ENCODE data around the gene SLC34A3. TPM values are rescaled to one million over a fixed set of nuclear protein-coding genes. Genes with fewer than 3 reads are reported as not detected.

The SLC34A3 gene
- total RNA-seq, 4 donors from 2014 or later, result not detected

- TF ChIP-seq, protein P1, sequence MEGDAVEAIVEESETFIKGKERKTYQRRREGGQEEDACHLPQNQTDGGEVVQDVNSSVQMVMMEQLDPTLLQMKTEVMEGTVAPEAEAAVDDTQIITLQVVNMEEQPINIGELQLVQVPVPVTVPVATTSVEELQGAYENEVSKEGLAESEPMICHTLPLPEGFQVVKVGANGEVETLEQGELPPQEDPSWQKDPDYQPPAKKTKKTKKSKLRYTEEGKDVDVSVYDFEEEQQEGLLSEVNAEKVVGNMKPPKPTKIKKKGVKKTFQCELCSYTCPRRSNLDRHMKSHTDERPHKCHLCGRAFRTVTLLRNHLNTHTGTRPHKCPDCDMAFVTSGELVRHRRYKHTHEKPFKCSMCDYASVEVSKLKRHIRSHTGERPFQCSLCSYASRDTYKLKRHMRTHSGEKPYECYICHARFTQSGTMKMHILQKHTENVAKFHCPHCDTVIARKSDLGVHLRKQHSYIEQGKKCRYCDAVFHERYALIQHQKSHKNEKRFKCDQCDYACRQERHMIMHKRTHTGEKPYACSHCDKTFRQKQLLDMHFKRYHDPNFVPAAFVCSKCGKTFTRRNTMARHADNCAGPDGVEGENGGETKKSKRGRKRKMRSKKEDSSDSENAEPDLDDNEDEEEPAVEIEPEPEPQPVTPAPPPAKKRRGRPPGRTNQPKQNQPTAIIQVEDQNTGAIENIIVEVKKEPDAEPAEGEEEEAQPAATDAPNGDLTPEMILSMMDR (IDR thresholded peaks at IDR 0.05; ENCODE audit: low read depth), result no peak
Observed at GRCh38 chr9:137252555-137253506, 22.1 kb downstream of the SLC34A3 start.

DNA sequence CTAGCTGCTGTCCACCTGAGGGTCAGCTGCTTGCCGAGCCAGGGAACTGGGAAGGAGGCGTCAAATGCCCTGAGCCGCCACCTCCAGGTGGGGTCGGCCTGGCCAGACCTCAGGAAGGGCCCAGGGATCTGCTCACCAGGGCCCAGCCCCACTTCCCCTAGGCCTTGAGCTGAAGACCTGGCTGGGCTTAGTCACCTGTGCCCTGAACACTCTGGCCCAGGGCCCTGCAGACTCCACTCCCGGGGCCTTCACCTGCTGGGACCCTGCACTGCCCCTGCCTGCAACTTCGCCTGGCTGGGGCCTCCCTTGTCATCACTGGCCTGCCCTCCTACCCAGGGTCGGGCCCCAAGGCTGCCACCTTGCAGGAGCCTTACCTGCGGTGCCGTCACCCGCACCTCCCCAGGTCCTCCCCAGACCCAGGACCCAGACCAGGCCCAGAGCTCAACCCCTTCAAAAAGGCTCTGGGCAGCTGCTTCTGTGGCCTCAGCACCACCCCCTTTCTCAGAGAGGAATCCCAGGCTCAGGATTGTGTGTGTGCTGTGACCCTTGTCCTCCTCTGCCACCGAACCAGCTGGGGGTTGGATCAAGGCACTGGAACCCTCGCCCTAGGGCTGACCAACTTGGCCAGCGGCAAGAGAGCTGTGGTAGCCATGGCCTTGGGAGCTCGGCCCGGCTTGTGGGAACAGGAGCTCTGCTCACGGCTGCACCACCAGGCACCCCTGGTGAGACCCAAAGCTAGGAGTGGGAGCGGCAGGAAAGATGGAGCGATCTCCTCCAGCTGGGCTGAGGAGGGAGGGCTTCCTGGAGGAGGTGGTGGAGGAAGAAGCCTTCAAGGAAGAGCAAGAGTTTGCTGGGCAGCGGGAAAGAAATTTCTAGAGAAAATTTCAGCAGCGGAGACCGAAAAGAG lies 23.3 kb downstream of the SLC34A3 start:
- TF ChIP-seq, protein P1 (IDR thresholded peaks at IDR 0.05; ENCODE audit: low read depth), result no peak

DNA sequence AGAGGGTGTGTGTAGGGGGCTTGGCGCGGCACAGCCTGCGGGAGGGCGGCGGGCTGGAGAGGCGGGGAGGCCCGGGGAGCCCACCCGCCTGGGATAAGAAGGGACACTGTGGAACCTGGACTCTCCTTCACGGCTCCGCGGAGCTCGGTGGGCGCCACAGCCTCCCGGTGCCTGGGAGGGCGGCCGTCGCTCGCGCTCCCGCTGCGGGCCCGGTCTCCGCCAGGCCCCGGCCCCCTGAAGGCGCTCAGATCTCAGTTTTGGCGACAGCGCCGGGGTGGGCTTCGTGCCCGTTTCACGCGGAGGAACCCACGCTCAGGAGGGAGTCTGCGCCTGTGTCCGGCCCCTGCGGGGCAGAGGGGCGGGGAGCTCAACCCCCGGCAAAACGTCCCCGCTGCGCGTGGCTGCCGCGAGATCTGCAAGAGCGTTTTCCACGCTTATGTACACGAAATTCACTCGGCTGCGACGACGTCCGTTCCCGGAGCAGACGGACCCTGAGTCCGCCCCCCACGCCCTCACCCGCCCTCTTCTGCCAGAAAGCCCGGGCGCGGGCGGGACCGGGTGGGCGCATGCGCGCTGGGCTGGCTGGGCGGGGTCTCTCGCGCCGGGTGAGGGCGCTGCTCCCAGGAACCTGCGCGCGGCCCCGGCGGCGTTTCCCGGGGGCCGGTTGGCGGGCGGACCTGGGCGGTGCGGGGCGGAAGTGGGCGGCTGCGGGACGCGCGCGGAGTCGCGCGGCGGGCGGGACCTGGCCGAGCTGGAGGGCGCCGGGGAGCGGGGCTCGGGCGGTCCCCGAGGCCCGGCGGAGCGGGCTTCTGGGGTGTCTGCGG lies 24.1 kb downstream of the SLC34A3 start, which contains the start of gene NELFB:
Gene NELFB (plus strand): TSS at position 704 of the 824 bp plus-strand sequence.
- TF ChIP-seq, protein P1 (IDR thresholded peaks at IDR 0.05; ENCODE audit: low read depth), result no peak

DNA sequence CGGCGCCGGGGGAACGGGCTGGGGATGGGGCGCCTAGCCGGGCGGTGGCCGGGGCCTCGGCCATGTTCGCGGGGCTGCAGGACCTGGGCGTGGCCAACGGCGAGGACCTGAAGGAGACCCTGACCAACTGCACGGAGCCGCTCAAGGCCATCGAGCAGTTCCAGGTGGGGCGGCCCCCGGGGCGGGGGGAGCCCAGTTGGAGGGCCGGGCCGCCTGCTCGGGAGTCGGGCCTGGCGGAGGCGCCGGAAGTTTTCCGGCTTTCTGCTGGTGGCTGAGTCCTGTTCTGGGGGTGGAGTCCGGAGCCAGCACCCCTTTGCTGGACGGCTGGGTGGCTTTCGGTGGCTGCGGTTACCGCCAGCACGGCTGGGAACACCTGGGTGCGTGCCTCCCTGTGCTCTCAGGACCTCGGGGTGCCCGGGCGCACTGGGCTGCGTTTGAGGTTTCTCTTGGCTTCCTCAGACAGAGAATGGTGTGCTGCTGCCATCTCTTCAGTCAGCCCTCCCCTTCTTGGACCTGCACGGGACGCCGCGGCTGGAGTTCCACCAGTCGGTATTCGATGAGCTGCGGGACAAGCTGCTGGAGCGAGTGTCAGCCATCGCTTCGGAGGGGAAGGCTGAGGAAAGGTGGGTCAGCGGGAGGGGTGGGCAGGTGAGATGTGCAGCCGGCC lies 24.9 kb downstream of the SLC34A3 start:
- TF ChIP-seq, protein P1 (IDR thresholded peaks at IDR 0.05; ENCODE audit: low read depth), result no peak

GRCh38 chr9:137256362-137256761 lies 25.7 kb downstream of the SLC34A3 start:
- TF ChIP-seq, protein P1 (IDR thresholded peaks at IDR 0.05; ENCODE audit: low read depth), result no peak

DNA sequence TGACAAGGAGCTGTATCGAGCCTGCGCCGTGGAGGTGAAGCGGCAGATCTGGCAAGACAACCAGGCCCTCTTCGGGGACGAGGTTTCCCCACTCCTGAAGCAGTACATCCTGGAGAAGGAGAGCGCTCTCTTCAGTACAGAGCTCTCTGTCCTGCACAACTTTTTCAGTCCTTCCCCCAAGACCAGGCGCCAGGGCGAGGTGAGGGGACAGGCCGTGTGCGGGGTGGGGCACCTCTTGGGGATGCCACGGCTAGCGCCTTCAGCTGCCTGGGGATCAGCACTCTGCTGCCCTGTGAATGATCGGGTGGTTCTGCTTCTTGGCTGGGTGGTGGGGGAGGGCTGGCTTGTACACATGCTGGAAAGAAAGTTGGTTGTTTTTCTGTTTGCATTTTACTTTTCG lies 26.2 kb downstream of the SLC34A3 start:
- TF ChIP-seq, protein P1 (IDR thresholded peaks at IDR 0.05; ENCODE audit: low read depth), result no peak

All from subcutaneous adipose tissue (tissue), 4 donors.